Cardiac fibroblast (primary cell): Measurements from ENCODE around the gene KIRREL3.

ENCODE experiments used
- DNase-seq, 2 donors: peaks; one replicate each; pipeline versions ENCODE4 v3.0.0 to v3.0.0-alpha.2; 2010; ENCODE audit warnings: low read depth in 2 of 2
- H3K4me3 ChIP-seq, 2 donors: replicated peaks in 1 of 2; 1 replicate in 1 of 2; 2 replicates in 1 of 2; pipeline ENCODE4 v1.5.1; 2011; ENCODE audit warnings: low read depth in 2 of 2, low read length in 2 of 2, mild to moderate bottlenecking in 2 of 2, moderate library complexity in 1 of 2
- TF ChIP-seq, protein P1 (sequence below): IDR thresholded peaks from one replicate; pipeline ENCODE4 v1.5.1; 2011; ENCODE audit warnings: low read depth, mild to moderate bottlenecking, low read length, inconsistent platforms

Gene KIRREL3

GRCh38 chr11:127037001-127037400, 36.4 kb upstream of the KIRREL3 start:
- no peak for DNase-seq
- no peak overlapping the region for H3K4me3 ChIP-seq
- TF ChIP-seq, protein P1, sequence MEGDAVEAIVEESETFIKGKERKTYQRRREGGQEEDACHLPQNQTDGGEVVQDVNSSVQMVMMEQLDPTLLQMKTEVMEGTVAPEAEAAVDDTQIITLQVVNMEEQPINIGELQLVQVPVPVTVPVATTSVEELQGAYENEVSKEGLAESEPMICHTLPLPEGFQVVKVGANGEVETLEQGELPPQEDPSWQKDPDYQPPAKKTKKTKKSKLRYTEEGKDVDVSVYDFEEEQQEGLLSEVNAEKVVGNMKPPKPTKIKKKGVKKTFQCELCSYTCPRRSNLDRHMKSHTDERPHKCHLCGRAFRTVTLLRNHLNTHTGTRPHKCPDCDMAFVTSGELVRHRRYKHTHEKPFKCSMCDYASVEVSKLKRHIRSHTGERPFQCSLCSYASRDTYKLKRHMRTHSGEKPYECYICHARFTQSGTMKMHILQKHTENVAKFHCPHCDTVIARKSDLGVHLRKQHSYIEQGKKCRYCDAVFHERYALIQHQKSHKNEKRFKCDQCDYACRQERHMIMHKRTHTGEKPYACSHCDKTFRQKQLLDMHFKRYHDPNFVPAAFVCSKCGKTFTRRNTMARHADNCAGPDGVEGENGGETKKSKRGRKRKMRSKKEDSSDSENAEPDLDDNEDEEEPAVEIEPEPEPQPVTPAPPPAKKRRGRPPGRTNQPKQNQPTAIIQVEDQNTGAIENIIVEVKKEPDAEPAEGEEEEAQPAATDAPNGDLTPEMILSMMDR = no peak

GRCh38 chr11:127035824-127036223, 35.3 kb upstream of the KIRREL3 start:
- TF ChIP-seq, protein P1 = no peak
- no peak overlapping the region for H3K4me3 ChIP-seq
- no peak for DNase-seq

DNA sequence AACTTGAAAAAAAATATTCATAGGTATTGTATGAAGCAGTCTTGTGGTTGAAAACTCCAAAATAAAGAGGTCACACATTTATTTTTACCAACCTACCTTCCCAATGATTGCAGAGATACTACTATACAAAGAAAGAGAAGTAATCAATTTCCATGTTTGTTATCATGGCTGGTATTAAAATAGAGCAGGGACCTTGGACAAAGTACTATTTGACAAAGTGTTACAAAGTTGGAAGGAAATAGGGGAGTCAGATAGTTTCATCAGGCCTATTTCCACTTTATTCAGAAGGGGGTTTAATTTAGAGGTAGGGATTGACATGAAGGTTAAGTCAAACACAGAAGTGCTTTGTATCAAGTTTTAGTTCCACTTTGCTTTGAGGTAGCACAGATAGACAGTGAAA, 34.4 kb upstream of the KIRREL3 start:
- TF ChIP-seq, protein P1 = no peak
- H3K4me3 ChIP-seq = no peak overlapping the region
- DNase-seq = no peak

DNA sequence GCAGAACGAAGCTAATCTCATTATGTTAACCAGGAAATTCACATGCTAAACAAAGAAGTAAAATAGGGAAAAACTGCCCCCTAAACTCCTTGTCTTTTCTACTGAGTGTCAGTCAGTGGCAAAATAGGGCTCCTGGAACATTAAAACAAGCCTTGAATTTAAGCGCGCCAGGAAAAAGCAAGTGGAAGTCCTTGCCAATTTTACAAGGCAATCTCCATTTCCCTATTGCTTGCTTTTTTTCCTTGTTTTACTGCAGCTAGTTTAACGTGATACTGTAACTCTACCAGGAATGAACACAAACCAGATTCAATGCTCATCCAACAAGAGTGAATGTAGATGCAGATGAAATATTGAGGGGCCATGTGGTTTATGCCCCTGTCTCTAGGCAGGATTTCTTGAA, 28.1 kb upstream of the KIRREL3 start:
- H3K4me3 ChIP-seq = no peak overlapping the region
- DNase-seq = no peak
- TF ChIP-seq, protein P1 = no peak

- TF ChIP-seq, protein P1 = no peak
- H3K4me3 ChIP-seq = no peak overlapping the region
- DNase-seq = no peak
Observed at GRCh38 chr11:127027789-127028188, 27.2 kb upstream of the KIRREL3 start.

- no peak for DNase-seq
- TF ChIP-seq, protein P1 = no peak
- no peak overlapping the region for H3K4me3 ChIP-seq
Observed at GRCh38 chr11:127027000-127027399, 26.4 kb upstream of the KIRREL3 start.

GRCh38 chr11:127023991-127024390, 23.4 kb upstream of the KIRREL3 start:
- H3K4me3 ChIP-seq = no peak overlapping the region
- TF ChIP-seq, protein P1 = no peak
- no peak for DNase-seq
